BLaER1 (cell line): ENCODE results near the gene DMXL1.

Experiments used
- H3K27ac ChIP-seq: shearing (Covaris generic); formaldehyde crosslinking; 2 replicates; pipeline ENCODE4 v1.8.1; 2022
- H3K27me3 ChIP-seq: shearing (Covaris generic); formaldehyde crosslinking; 2 replicates; pipeline ENCODE4 v1.8.1; 2022
- H3K36me3 ChIP-seq: shearing (Covaris generic); formaldehyde crosslinking; 2 replicates; pipeline ENCODE4 v1.8.1; 2022
- H3K4me1 ChIP-seq: shearing (Covaris generic); formaldehyde crosslinking; 2 replicates; pipeline ENCODE4 v1.8.1; 2022
- H3K4me2 ChIP-seq: shearing (Covaris generic); formaldehyde crosslinking; 2 replicates; pipeline ENCODE4 v1.8.1; 2022
- H3K4me3 ChIP-seq: shearing (Covaris generic); formaldehyde crosslinking; 2 replicates; pipeline ENCODE4 v1.8.1; 2022
- H3K9ac ChIP-seq: shearing (Covaris generic); formaldehyde crosslinking; 2 replicates; pipeline ENCODE4 v1.8.1; 2022
- H3K9me3 ChIP-seq: shearing (Covaris generic); formaldehyde crosslinking; 2 replicates; pipeline ENCODE4 v1.8.1; 2022
- H4K20me1 ChIP-seq: shearing (Covaris generic); formaldehyde crosslinking; 2 replicates; pipeline ENCODE4 v1.8.1; 2022
- Cebpa-rat ChIP-seq: shearing (Covaris generic); IDR thresholded peaks from 2 replicates; pipeline ENCODE4 v1.8.1; 2022

DMXL1 gene

DNA sequence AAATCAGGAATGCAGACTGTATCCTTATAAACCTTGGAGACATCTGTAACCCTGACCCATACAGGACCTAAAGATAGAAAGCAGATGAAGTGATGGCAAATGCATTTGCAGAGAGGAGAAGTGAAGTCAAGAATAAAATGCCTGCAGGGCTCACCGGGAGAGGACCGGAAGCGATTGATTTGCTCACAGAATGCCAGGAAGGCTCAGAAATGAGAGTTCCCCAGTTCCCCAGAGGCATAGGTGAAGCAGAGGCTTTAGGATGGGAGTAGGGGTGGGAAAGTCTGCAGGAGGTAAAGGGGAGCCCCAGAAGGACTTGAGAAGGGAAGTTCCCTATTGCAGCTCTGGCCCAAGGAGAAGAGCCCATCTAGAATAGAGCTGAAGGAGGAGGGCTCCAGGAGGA is 221.0 kb downstream of the DMXL1 start:
- 0 out of 2 replicates have a peak, but pooled peaks cover 17% of the 10 kb centered on the region for H3K36me3 ChIP-seq
- H3K27me3 ChIP-seq = no peaks in the 10 kb centered on the region
- H3K27ac ChIP-seq = peak overlapping the region; percentile 48
- H3K4me2 ChIP-seq = peak overlapping the region; percentile 64
- peaks cover 54% of the 10 kb centered on the region for H3K4me1 ChIP-seq
- H3K9me3 ChIP-seq = peaks cover 11% of the 10 kb centered on the region
- H3K4me3 ChIP-seq = no peak overlapping the region
- H4K20me1 ChIP-seq = no peaks in the 10 kb centered on the region
- no peak overlapping the region for H3K9ac ChIP-seq
- TF ChIP-seq Cebpa-rat = no peak

DNA sequence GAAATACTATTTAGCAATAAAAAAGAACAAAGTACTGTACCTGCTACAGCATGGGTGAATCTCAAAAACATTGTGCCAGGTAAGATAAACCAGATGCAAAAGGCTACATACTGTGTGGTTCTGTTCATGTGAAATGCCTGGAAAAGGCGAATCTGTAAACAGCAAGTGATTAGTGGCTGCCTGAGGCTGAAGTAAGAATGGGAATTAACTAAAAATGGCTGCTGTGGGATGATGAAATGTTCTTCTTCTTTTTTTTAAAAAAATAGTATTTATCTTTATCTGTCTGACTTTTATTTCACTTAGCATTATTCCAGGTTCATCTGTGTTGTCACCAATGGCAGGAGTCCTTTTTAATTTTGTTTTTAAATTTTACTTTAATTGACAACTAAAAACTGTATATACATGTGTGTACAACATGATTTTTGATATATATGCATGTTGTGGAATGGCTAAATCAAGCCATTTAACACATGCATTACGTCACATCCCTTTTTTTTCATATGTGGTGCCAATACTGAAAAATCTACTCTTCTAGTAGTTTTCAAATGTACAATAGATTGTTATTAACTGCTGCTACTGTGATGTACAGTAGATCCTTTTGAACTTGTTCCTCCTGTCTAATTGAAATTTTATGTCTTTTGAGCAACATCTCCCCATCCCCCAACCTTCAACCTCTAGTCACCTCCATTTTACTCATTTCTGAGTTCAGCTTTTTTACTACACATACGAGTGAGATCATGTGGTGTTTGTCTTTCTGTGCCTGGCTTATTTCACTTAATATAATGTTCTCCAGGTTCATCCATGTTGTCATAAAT is 222.0 kb downstream of the DMXL1 start:
- H3K9me3 ChIP-seq = peaks cover 11% of the 10 kb centered on the region
- H3K4me2 ChIP-seq = no peak overlapping the region
- H3K4me3 ChIP-seq = no peak overlapping the region
- TF ChIP-seq Cebpa-rat = no peak
- peaks cover 44% of the 10 kb centered on the region for H3K4me1 ChIP-seq
- H3K9ac ChIP-seq = no peak overlapping the region
- 0 out of 2 replicates have a peak, but pooled peaks cover 17% of the 10 kb centered on the region for H3K36me3 ChIP-seq
- H3K27ac ChIP-seq = no peak overlapping the region
- no peaks in the 10 kb centered on the region for H3K27me3 ChIP-seq
- H4K20me1 ChIP-seq = no peaks in the 10 kb centered on the region

DNA sequence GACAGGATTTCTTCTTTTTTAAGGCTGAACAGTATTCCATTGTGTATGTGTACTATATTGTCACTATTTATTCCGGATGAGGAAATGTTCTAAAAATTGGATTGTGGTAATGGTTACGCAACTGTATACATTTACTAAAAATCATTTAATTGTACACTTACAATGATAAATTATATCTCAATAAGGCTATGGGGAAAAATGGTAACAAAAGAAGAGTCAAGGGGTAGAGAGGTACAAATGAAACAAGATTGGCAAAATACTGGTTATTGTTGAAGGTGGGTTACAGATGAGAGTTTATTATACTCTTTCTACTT is 222.6 kb downstream of the DMXL1 start:
- peaks cover 11% of the 10 kb centered on the region for H3K9me3 ChIP-seq
- 0 out of 2 replicates have a peak, but pooled peaks cover 17% of the 10 kb centered on the region for H3K36me3 ChIP-seq
- TF ChIP-seq Cebpa-rat = no peak; the same call in 1 of the 2 replicates
- peaks cover 38% of the 10 kb centered on the region for H3K4me1 ChIP-seq
- H3K4me2 ChIP-seq = no peak overlapping the region
- no peak overlapping the region for H3K9ac ChIP-seq
- no peak overlapping the region for H3K27ac ChIP-seq
- no peaks in the 10 kb centered on the region for H3K27me3 ChIP-seq
- H3K4me3 ChIP-seq = no peak overlapping the region
- no peaks in the 10 kb centered on the region for H4K20me1 ChIP-seq
